ENCODE results near the gene ANKRD33B.

ANKRD33B gene

DNA sequence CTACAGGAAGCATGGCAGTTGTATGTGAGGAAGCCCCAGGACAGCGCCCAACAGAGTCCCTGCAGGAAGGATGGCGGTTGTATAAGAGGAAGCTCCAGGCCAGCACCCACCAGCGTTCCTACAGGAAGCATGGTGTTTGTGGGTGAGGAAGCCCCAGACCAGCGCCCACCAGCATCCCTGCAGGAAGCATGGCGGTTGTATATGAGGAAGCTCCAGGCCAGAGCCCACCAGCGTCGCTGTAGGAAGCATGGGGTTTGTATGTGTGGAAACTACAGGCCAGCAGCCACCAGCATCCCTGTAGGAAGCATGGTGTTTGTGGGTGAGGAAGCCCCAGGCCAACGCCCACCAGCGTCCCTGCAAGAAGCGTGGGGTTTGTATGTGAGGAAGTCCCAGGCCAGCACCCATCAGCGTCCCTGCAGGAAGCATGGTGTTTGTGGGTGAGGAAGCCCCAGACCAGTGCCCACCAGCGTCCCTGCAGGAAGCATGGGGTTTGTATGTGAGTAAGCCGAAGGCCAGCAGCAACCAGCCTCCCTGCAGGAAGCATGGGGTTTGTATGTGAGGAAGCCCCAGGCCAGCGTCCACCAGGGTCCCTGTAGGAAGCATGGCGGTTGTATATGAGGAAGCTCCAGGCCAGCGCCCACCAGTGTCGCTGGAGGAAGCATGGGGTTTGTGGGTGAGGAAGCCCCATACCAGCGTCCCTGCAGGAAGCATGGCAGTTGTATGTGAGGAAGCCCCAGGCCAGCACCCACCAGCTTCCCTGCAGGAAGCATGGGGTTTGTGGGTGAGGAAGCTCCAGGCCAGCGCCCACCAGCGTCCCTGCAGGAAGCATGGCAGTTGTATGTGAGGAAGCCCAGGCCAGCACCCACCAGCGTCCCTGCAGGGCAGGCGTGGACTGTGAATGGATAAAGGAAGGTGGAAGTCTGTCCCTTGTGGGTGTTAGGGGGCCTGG, 118.1 kb downstream of the ANKRD33B start:
- no peak for DNase-seq

DNA sequence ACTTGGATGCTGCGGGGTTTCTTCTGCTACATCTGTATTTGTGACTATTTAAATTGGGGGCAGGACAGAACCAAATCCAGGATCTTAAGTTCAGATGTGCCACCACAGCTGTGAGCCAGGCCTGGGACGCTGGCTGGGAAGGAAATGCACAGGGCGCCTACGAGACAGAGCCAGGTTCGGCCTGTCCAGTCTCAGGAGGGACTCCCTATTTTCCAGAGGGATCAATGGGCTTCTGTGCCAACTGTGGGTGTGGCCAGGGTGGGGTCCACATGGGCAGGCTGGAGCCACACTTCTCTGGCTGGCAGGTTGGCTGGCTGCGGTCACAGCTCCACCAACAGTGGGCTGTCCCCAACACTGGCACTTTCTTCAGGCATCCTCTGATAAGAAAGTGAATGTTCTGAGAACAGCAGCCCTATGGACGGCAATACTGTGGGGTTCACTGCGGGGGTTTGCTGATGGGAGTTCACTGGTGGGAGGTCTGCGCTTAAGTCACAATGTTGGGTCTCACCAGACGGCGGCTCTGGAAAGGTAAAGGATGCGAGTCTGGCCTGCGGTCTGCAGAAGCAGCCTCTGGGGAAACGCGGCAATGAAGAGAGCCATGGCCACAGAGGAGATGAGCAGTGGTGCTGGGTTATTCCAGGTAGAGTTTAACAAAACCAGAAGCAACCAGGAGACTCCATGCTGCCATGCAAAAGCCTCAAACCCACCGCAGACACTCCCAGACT, 119.1 kb downstream of the ANKRD33B start:
- no peak for DNase-seq

DNA sequence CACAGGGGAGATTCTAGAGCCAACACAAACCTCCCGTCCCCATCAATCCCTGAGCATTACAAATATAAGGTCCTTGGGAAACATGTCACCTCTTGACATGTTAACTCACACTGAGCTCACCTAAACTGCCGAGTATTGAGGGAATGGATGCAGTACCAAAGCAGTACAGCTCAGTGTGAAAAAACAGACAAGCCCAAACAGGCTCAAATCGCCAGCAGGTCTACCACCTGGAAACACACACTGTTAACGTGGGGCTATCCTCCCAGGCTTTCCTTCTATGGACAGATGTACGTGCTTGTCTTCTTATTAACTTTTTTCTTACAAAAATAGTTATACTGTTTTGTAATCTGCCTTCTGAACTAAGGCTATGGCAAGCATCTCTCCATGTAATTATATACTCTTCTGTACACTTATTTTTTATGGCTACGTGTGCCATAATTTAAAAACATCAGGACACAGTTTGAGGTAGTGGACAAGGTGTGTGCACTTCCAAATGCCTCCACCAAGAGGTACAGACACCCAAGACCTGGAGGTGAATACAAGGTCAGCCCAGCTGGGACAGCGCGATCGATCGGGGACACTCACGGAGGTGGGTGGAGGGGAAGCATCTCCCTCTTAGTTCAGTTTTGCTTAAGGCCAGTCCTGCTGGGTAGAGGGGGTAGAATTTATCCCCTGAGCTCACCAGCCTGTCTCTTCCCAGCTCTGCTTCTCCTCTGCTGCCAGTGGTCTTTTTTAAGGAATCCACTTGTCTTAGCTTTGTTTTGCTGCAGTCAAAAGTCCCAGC, 120.6 kb downstream of the ANKRD33B start:
- DNase-seq, result no peak

DNA sequence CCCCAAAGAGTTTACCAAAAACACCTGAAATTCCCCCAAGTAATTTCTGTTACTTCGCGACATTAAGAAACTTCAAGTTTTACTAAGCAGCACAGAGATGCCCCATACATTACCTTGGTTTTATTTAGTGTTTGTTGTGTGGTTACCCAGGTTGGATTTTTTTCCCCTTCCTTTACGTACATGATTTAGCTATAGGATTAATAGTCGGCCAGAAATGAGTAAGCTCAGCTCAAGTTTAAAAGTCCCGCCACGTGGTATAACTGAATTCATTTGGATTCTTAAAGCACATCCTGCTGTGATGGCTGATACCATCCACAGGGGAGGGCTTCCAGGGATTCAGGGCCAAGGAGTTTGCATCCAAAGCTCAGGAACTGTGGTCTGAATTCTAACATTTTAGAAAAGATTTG, 121.2 kb downstream of the ANKRD33B start:
- DNase-seq, result no peak

DNA sequence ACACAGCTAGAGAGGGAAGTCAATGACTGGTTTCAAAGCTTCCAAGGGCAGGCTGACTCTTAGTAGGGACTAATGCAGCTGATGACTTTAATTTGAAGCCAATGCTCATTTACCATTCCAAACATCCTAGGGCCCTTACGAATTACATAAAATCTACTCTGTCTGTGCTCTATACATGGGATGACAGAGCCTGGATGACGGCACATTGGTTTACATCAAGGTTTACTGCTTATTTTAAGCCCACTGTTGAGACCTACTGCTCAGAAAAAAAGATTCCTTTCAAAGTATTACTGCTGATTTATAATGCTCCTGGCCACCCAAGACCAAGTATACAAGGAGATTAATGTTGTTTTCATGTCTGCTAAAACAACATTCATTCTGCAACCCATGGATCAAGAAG, 123.0 kb downstream of the ANKRD33B start:
- no peak for DNase-seq

DNA sequence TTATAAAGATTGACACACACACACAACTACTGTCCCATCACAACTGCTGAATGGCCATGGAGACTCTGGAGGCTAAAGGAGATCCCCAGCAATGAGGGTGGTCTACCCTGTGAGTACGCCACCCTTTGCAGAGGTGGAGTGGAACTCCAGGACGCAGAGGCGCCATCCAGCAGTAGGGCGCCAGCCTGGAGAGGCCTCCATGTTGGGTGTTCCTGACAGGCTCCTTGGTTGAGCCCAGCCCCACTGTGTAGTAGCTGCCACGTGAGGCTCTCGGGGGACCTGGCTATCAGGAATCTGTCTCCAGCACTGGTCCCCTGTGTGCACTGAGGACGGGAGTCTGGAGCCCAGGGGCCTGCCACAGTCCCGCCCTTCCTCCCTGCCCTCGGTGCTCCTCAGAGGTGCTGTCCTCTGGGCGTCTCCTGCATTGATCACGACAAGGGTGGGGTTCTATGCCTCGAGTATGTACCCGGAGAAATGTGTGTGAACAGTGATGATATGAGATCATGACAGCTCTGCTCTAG, 124.8 kb downstream of the ANKRD33B start:
- no peak for DNase-seq

DNA sequence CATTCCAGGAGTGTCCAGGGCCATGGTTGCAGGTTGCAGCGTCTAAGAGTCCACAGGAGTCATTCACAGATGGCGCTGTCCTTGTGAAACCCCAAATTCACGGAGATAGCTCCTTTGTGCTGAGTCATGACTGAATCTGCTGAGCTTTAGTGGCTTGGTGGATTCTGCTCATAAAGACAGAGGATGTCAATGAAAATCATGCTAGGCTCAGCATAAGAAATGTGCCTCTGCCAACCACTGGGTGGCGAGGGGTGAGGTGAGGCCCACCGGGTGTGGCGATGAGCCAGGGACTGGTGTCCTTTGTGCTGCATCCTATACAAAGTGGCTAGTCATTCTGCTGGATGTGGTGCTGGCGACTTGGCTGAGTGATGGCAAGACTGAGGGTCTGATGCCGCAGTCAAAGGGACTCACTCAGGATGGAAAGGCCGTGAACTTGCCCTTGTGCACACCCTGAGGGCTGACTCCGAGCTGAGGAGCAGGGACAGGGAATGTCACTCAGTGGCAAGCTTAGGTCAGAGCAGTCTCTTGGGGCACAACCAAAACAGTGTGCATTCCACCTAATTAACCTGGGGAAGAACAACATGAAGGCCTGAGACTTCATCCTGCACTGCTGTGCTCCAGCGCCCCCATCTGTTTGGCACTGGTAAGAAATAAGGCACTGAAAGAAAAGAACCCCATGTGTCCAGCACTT, 125.7 kb downstream of the ANKRD33B start:
- no peak for DNase-seq

DNA sequence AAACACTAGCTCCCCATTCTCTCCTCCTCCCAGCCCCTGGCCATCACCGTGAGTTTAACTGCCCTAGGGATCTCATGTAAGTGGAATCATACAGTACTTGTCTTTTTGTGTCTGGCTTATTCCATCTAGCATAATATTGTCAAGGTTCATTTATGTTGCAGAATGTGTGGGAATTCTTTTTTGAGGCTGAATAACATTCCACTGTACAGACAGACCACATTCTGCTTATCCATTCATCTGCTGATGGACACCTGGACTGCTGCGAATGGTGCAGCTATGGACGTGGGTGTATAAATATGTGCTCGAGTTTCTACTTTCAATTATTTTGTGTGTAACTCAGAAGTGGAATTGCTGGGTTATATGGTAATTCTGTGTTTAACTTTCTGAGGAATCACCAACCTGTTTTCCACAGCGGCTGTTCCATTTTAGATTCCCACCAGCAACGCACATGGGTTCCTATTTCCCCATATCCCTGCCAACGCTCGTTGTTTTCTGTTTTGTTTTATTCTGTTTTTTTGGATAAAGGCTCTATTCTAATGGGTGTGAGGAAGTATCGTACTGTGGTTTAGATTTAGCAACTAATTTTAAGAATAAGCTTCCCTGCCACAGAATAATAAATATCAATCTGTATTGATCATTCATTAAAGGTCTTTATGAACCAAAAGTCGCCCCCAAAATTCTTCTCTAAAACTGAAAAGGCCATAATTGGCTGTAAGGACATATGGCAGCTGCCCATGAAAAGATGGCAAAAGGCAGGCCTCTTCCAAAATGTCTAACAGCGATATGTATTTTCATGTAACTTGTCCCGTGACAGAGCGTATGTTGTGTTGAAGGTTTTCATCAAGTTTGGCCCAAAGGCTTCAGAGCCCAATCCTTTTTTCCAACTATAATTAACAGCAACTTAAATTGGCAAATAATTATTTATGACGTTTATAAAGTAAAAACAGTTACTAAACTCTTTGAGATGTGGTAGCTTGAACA, 126.9 kb downstream of the ANKRD33B start:
- no peak for DNase-seq

DNA sequence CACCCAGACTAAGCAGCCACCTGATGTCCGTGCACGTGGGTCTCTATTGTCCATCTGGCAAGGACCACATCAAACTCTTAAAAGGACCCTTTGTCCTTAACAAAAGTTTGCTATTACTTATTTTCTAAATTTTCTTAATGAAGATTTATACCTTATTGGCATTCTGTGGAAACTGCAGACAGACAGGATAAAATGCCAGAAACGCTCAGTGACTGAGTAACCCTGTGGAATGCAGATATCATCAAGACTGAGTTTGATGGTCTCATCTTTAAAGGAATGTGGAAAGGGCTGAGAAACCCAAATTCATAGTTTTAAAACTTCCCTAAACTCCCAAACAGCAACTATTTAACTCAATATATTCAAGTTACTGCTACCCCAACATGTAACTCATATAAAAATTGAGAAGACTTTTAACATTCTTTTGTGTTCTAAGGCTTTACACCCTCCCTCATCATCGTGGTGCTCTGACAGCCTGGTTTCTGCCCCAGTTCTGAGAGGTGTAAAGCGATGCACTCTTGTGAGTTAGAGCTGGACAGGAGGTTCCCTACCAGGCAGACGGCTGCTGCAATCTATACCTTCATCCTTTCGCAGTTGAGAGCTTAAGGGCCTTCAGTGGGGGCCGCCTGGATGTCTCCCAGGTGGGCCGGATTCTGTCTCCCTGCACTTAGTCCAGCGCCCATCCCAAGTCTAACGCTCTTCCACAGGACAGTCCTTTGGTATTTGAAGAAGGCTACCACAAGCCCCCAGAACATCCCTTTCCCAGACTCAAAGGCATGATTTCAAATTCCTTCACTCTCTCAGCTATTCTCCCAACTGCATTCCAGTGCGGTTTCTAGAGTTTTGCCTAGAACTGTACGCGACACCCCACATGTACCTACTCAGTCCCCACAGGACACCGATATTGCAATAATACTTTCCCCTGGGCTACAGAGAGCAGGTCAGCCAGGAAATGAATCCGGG, 128.2 kb downstream of the ANKRD33B start:
- DNase-seq, result no peak

DNA sequence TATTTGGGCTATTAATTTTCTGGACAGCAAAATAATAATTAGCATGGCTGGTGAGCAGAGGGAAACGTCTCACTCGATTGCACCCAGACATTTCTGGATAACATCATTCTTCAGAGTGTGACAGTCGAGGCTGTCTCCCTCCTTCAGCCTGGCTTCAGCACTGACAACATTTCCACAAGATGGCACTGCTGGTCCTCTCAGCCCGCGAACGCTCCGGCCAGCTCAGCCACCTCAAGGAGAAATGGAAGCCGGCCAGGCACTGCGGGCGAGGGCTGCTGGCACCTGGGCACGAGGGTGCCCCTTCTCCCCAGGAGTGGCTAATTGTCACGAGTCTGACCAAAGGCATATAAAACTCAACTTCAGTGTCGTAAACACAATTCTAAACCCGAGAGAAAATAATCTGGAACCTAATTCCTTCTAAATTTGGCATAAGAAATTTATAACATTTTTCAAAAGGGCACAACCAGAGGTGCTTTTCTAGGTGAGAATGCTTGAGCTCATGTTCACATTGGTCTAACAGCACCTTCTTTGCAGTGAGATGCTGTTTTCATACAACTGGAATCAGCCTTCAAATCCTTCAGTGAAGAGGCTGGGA, 131.3 kb downstream of the ANKRD33B start:
- peak; percentile 60 for DNase-seq

DNA sequence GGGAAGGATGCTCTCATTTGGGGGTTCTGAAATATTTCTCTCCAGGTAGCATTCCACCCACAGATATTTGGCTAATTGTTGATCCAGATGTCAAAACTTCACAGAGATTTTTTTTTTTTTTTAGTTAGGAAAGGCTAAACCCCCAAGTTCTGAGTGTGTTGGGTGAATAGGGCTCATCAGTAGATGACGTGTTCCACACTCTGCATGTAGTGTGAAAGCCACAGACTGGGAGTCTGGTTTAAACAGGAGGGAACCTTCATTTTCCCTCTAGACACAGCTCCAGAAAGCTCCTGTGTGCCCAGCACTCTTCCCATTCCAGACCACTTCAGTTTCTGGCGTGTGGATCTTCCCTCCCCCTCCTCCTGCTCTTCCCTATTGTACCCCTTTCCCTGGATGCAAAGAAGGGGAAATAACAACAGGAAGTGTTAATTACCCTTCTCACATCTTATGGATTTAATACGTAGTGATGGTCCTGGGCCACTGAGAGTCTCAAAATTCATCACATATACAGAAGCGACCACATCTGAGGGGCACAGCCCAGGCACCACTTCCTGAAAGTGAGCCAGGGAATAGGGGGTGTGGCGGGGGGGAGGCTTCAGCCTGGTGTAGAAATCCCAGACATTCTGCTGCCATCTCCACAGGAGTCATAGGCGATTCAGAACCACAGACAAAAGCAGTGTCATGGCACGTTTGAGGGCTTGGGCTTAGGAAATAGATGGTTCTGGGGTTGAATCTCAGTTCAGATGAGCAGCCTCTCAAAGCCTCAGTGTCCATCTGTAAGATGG, 132.1 kb downstream of the ANKRD33B start:
- no peak for DNase-seq

DNA sequence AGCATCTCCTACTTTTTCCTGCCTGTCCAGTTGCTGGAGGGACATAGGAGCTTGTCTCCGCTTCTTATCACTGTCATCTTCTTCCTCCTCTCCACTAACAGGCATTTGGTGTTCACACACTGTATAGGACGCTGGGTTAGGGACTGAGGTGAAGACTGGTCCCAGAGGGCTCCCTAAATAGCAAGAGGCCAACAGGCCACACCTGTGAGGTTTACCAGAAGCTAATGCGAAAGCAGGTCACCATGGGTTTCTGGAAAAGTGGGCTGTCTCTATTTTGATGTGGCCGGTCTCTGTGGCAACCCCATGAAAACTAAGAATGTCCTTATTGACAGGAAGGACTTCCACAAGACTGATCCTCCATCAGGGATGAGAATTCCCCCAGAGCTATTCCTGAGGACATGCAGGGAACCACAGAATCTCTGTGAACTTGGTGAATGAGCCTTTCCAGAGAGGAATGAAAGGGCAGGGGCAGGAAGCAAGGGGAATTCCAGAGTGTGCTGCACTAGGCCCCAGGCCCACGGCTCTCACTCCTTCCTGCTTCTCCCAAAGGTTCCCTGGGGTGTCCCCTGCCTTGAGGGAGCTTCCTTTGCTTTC, 135.5 kb downstream of the ANKRD33B start:
- no peak for DNase-seq

DNA sequence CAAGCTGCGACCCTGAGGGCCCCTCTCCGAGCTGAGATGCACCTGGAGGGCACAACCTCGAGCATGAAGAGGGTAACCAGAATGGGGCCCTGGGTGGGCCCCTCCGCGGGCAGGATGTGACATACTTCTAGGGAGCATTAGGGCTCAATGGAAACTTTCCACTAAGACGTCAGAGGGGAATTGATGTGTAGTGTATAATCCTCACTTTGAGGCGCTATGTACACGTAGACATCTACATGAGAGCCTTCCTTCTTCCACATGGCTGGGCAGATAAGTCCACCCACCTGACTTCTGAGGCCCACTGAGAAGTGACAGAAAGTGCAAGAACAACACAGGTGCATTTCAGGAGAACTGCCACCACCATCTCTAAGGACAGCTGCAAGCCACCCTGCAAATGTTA, 136.1 kb downstream of the ANKRD33B start:
- DNase-seq, result no peak

DNA sequence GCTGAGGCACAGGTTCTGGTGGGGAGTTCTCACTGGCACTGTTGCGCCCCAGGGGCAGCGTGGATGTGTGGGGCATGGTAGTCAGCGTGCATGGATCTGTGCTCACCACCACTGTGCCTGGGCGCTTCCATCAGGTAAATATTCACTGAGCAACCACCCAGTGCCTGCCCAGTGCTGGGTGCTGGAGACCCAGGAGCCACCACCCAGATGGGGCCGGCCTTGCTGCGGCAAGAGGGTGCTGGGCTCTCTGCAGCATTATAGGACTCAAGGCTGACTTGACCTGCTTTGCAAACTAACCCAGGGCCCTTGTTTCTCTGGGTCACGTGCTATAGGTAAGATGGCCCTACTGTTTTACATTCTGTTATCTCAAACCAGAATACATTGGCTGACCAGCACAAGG, 136.6 kb downstream of the ANKRD33B start:
- DNase-seq, result no peak

DNA sequence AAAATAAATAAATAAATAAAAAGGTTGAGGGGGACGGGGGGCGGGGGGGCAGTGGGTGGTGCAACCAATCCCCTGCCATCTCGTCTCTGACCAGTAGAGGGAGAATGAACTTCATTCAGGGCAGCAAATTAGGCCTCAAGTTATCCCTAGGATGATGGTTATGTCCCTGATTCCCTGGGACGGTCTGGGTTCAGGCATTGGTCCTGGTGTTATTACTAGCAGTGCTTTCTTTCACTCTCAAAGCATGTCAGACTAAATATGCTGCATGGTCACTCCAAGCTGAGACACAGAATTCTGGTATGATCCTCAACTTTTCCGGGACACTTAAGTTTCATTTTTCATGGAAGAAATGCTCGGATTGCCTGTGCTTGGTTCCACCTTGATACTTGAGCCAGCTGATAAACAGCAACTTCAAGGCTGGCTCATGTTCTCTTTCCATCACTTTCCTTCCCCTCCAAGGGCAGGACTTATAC, 137.7 kb downstream of the ANKRD33B start:
- no peak for DNase-seq

DNA sequence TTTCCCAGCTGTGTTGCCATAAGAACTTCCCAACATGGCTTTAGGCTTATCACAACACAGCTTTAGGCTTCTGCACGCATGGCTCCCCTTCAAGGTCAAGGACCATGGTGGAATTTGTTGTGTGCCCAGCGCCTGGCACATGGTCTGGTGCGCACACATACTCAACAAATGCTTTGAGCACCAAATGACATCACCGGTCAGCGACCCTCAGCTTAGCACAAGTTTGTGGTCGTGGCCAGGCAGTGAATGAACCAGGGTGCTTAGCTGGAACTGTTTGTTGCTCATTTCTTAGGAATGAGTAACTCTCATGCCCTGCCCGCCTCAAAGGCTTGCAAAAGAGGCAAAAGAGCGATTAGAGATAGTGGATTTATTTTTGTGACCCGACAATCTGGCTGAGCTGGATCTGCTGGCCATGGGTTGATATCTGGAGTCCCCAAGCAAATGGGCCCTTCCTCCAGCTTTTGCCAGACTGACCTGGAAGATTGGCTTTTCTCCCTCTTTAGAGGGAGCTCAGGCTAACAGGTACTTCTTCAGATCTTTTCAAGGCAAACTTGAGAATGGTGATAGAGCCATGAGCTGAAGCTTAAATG, 138.3 kb downstream of the ANKRD33B start:
- DNase-seq, result no peak

DNA sequence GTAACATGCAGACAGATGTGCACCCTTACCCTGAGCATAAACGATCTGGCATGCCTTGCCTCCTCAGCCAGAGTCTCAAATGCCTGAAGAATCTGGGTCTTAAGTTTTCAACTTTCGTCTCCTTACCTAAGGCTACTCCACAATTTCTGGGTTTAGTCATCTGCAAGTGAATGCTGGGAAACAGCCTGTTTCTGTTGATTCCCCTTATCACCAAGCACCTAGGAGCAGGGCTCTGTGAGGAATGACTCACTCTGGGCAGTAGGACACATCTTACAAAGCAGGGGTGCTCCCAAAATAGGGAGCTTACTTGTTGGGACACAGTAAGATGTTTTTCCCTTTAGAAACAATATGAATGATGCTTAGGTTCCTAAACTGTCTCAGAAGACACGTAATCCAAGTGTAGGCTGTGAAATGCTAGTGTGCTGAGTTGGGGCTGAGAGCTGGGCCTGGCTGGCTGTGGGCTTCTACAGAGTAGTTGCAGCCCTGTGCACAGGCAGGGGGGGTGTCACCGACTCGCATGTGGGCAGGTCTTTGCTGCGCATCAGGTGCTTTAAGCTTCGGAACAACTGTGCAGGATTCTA, 139.1 kb downstream of the ANKRD33B start:
- no peak for DNase-seq

Data from right hindlimb (tissue), 1 donor.